H1 (cell line): ENCODE data around the gene SRM. TPM values are rescaled to one million over a fixed set of nuclear protein-coding genes. Genes with fewer than 3 reads are reported as not detected.

Experiments
- CTCF ChIA-PET: fragments of 300-600 bp; sonication (Branson Sonifier 250); formaldehyde crosslinking; loops from one replicate; lab custom pipeline; 2021; ENCODE audit not compliant: partially characterized antibody; lab: Charles Lee
- POLR2A ChIA-PET: fragments of 300-600 bp; sonication (Branson Sonifier 250); formaldehyde crosslinking; loops from one replicate; lab custom pipeline; 2021; ENCODE audit warnings: inconsistent platforms; ENCODE audit not compliant: partially characterized antibody; lab: Charles Lee
- DNase-seq, 2 experiments: peaks; one replicate each; pipeline versions ENCODE4 v3.0.0 to v3.0.0-alpha.2; 2010 to 2022; ENCODE audit warnings: low spot score in 2 of 2, low read depth in 1 of 2, mixed read lengths in 1 of 2
- FAIRE-seq: peaks from 2 replicates; lab custom pipeline; 2011; peaks lifted over from hg19 to GRCh38; lab: Jason Lieb, UNC
- H2AFZ ChIP-seq: 2 replicates; pipeline ENCODE4 v1.8.1; 2012; ENCODE audit warnings: low read length, inconsistent platforms
- H2AK5ac ChIP-seq: 2 replicates; pipeline ENCODE4 v1.6.1; 2013; ENCODE audit warnings: low read depth, low read length
- H2BK120ac ChIP-seq: replicated peaks from 2 replicates; pipeline ENCODE3; 2013; ENCODE audit warnings: low read depth, low read length, inconsistent platforms
- H2BK12ac ChIP-seq: 2 replicates; pipeline ENCODE4 v1.6.1; 2013; ENCODE audit warnings: low read depth, low read length
- H2BK15ac ChIP-seq: 2 replicates; pipeline ENCODE4 v1.6.1; 2013; ENCODE audit warnings: low read length
- H2BK20ac ChIP-seq: 2 replicates; pipeline ENCODE4 v1.6.1; 2013; ENCODE audit warnings: low read length
- H2BK5ac ChIP-seq: 2 replicates; pipeline ENCODE4 v1.6.1; 2013; ENCODE audit warnings: low read depth, low read length
- H3K14ac ChIP-seq: 2 replicates; pipeline ENCODE4 v1.6.1; 2013; ENCODE audit warnings: inconsistent platforms; ENCODE audit not compliant: insufficient read length
- H3K18ac ChIP-seq: 2 replicates; pipeline ENCODE4 v1.6.1; 2013; ENCODE audit warnings: low read length; ENCODE audit errors: extremely low read depth
- H3K23ac ChIP-seq: 2 replicates; pipeline ENCODE4 v1.6.1; 2013; ENCODE audit warnings: inconsistent platforms; ENCODE audit not compliant: insufficient read length
- H3K23me2 ChIP-seq: 2 replicates; pipeline ENCODE4 v1.6.1; 2013; ENCODE audit warnings: low read depth, low read length
- H3K27ac ChIP-seq: 2 replicates; pipeline ENCODE4 v1.6.1; 2011; ENCODE audit warnings: low read depth, low read length, inconsistent platforms
- H3K27me3 ChIP-seq, 4 experiments: replicated peaks in 1 of 4; 1 replicate in 1 of 4; 2 replicates in 3 of 4; pipeline versions ENCODE4 v1.6.1 to v1.8.1; 2011 to 2013; ENCODE audit warnings: low read length in 3 of 4, mild to moderate bottlenecking in 3 of 4, inconsistent platforms in 2 of 4, mixed read lengths in 2 of 4, moderate library complexity in 1 of 4; ENCODE audit not compliant: control insufficient read depth in 3 of 4, insufficient read depth in 3 of 4; ENCODE audit errors: extremely low read depth in 1 of 4
- H3K36me3 ChIP-seq, 4 experiments: 2 replicates each; pipeline versions ENCODE4 v1.6.1 to v1.8.1; 2011 to 2013; ENCODE audit warnings: mild to moderate bottlenecking in 4 of 4, low read length in 3 of 4, moderate library complexity in 2 of 4, control low read depth in 1 of 4, inconsistent platforms in 1 of 4; ENCODE audit not compliant: insufficient read depth in 4 of 4, control insufficient read depth in 2 of 4
- H3K4ac ChIP-seq: replicated peaks from 2 replicates; pipeline ENCODE3; 2013; ENCODE audit warnings: low read length, low read depth, mixed read lengths, inconsistent platforms; ENCODE audit not compliant: insufficient read length
- H3K4me1 ChIP-seq, 4 experiments: replicated peaks in 1 of 4; 1 replicate in 1 of 4; 2 replicates in 3 of 4; pipeline versions ENCODE4 v1.6.1 to v1.8.1; 2011 to 2013; ENCODE audit warnings: low read length in 3 of 4, inconsistent platforms in 2 of 4, mixed read lengths in 1 of 4; ENCODE audit not compliant: insufficient read depth in 4 of 4, control insufficient read depth in 3 of 4
- H3K4me2 ChIP-seq, 2 experiments: 2 replicates each; pipeline versions ENCODE4 v1.6.1 to v1.8.1; 2011 to 2013; ENCODE audit warnings: low read depth in 2 of 2, low read length in 2 of 2, control low read depth in 1 of 2, inconsistent platforms in 1 of 2, mild to moderate bottlenecking in 1 of 2; ENCODE audit not compliant: insufficient read depth in 1 of 2
- H3K4me3 ChIP-seq, 4 experiments: fragments of 200-600, 300-600 bp in 1 of 4; sonication (generic), shearing (Covaris generic), sonication (Bioruptor Twin) in 1 of 4; 2 replicates each; pipeline versions ENCODE4 v1.5.1 to v1.8.1; 2011 to 2016; ENCODE audit warnings: low read length in 4 of 4, low read depth in 3 of 4, control low read depth in 2 of 4, inconsistent platforms in 2 of 4, mild to moderate bottlenecking in 2 of 4, mixed read lengths in 1 of 4, moderate library complexity in 1 of 4; ENCODE audit not compliant: insufficient read depth in 2 of 4; ENCODE audit errors: extremely low read depth in 1 of 4
- H3K56ac ChIP-seq: replicated peaks from 2 replicates; pipeline ENCODE3; 2013; ENCODE audit warnings: low read depth, mild to moderate bottlenecking, mixed read lengths, low read length, inconsistent platforms; ENCODE audit not compliant: insufficient read length
- H3K79me1 ChIP-seq: 2 replicates; pipeline ENCODE4 v1.6.1; 2013; ENCODE audit warnings: low read depth, low read length, control low read depth
- H3K79me2 ChIP-seq, 2 experiments: 2 replicates each; pipeline versions ENCODE4 v1.6.1 to v1.8.1; 2012 to 2013; ENCODE audit warnings: low read length in 2 of 2, mild to moderate bottlenecking in 2 of 2, inconsistent platforms in 1 of 2; ENCODE audit not compliant: insufficient read depth in 2 of 2, control insufficient read depth in 1 of 2
- H3K9ac ChIP-seq, 4 experiments: replicated peaks in 1 of 4; 1 replicate in 1 of 4; 2 replicates in 3 of 4; pipeline versions ENCODE4 v1.6.1 to v1.8.1; 2011 to 2013; ENCODE audit warnings: low read depth in 3 of 4, low read length in 3 of 4, control low read depth in 2 of 4, mild to moderate bottlenecking in 2 of 4, moderate library complexity in 2 of 4, inconsistent platforms in 1 of 4; ENCODE audit errors: extremely low read depth in 1 of 4
- H3K9me3 ChIP-seq, 2 experiments: 2 replicates each; pipeline versions ENCODE4 v1.6.1 to v1.8.1; 2012 to 2013; ENCODE audit warnings: mild to moderate bottlenecking in 2 of 2, moderate library complexity in 2 of 2, control low read depth in 1 of 2, inconsistent platforms in 1 of 2, low read depth in 1 of 2, low read length in 1 of 2, mixed read lengths in 1 of 2; ENCODE audit not compliant: insufficient read depth in 2 of 2
- H4K20me1 ChIP-seq, 2 experiments: replicated peaks in 1 of 2; 2 replicates each; pipeline versions ENCODE3 to v1.8.1; 2011 to 2013; ENCODE audit warnings: inconsistent platforms in 2 of 2, low read length in 2 of 2, mild to moderate bottlenecking in 1 of 2; ENCODE audit not compliant: insufficient read depth in 2 of 2, control insufficient read depth in 1 of 2
- H4K5ac ChIP-seq: 2 replicates; pipeline ENCODE4 v1.6.1; 2013; ENCODE audit warnings: low read length, low read depth, mixed read lengths, inconsistent platforms; ENCODE audit not compliant: insufficient read length
- H4K8ac ChIP-seq: 2 replicates; pipeline ENCODE4 v1.8.0; 2013; ENCODE audit warnings: mild to moderate bottlenecking, moderate library complexity, low read length, inconsistent platforms; ENCODE audit not compliant: insufficient read depth; ENCODE audit errors: extremely low read depth
- H4K91ac ChIP-seq: replicated peaks from 2 replicates; pipeline ENCODE3; 2013; ENCODE audit warnings: low read length, mixed read lengths, inconsistent platforms; ENCODE audit not compliant: insufficient read length
- ATF3 ChIP-seq: IDR thresholded peaks from 2 replicates; pipeline ENCODE4 v1.6.1; 2011; ENCODE audit warnings: low read depth, mild to moderate bottlenecking, low read length; ENCODE audit not compliant: insufficient read depth
- CEBPB ChIP-seq: IDR thresholded peaks from 2 replicates; pipeline ENCODE4 v1.6.1; 2012; ENCODE audit warnings: low read depth, low read length
- KDM1A ChIP-seq: fragments of 200-600, 300-600 bp; sonication (generic); IDR thresholded peaks from 2 replicates; pipeline ENCODE4 v1.7.1; 2016; ENCODE audit warnings: mild to moderate bottlenecking, low read length, borderline replicate concordance
- KDM4A ChIP-seq: IDR thresholded peaks from one replicate; pipeline ENCODE4 v1.7.1; 2012; ENCODE audit warnings: low read depth, mild to moderate bottlenecking, moderate library complexity, low read length, inconsistent platforms; ENCODE audit not compliant: severe bottlenecking
- MAFK ChIP-seq: IDR thresholded peaks from 2 replicates; pipeline ENCODE4 v1.6.1; 2012; ENCODE audit warnings: low read depth, mild to moderate bottlenecking, improper control_type of control experiment, low read length
- WGBS, 2 experiments: shearing (Covaris generic) in 1 of 2; methylation state at CpG; one replicate each; pipeline versions ENCODE4 v1.1.6 to v1.1.7; 2013 to 2015; ENCODE audit warnings: low lambda C conversion rate in 2 of 2, mixed read lengths in 2 of 2, inconsistent platforms in 1 of 2, low coverage in 1 of 2, missing lambda C conversion rate in 1 of 2; ENCODE audit not compliant: insufficient replicate concordance in 2 of 2, insufficient coverage in 1 of 2, insufficient read length in 1 of 2; ENCODE audit errors: extremely low coverage in 1 of 2, missing lambda C conversion rate in 1 of 2; 5-methylcytosine and 5-hydroxymethylcytosine counted together
- polyA plus RNA-seq, 7 experiments: library from polyadenylated mRNA; depleted of rRNA in 3 of 7; stranded (reverse) in 5 of 7; unstranded in 2 of 7; fragments of >200 nt in 5 of 7; fragments of 200-250 nt in 2 of 7; gene quantifications; 1 replicate in 5 of 7; 2 replicates in 1 of 7; 4 replicates in 1 of 7; pipeline versions ENCODE4 v1.2.1 to v1.2.3, GENCODE V29; 2011 to 2013; ENCODE audit warnings: missing spikeins in 2 of 7, mixed read lengths in 2 of 7
- total RNA-seq: library from RNA; stranded (reverse); fragmentation: NEBNext Ultra II Directional; extraction: Animal tissue kit (Norgen Biotek cat#: 25700); gene quantifications from 2 replicates; pipeline ENCODE4 v1.2.1, GENCODE V29; 2021

SRM gene
- total and polyA plus RNA-seq, 2 of the 8 experiments (the other 6 are each of a cell fraction or from before 2014, with no cell fraction given), result 110 to 208 TPM

GRCh38 chr1:11013160-11013531 lies 46.7 kb downstream of the SRM start:
- H2BK15ac ChIP-seq, result no peak overlapping the region
- peaks cover 4% of the 10 kb centered on the region for H3K23me2 ChIP-seq
- no peak overlapping the region for H2AFZ ChIP-seq
- DNase-seq (no peak), FAIRE-seq (no peak)
- peak overlapping the region; percentile 100; the same call in 1 of the 2 replicates for H4K8ac ChIP-seq
- peak overlapping the region; percentile 37 for H3K56ac ChIP-seq
- H4K20me1 ChIP-seq, result peaks cover 14 to 16% of the 10 kb centered on the region in 2 experiments
- peak overlapping the region; percentile 52; the same call in 1 of the 2 replicates for H2BK5ac ChIP-seq
- 9% methylated on average over 8 of the region's 11 CpGs; no CpG with 5 or more reads in 1 of the 2 experiments for WGBS, 2 experiments
- no peak overlapping the region for H4K91ac ChIP-seq
- peak overlapping the region; percentile 93 to 98 (median 95) for H3K4me3 ChIP-seq
- no peak overlapping the region for H2BK120ac ChIP-seq
- peaks cover 0 to 10% (median 6%) of the 10 kb centered on the region in 4 experiments; a peak in 5 of 7 replicates for H3K4me1 ChIP-seq
- POLR2A ChIA-PET, result interaction anchor here (0.7 to 2.4 kb wide), 21 partner anchors 9 to 491 kb away, joined by 3 to 19 read pairs (median 5); partner anchors contain the start of genes EXOSC10 and SRM
- peaks cover 18 to 44% of the 10 kb centered on the region in 2 experiments for H3K79me2 ChIP-seq
- no peak overlapping the region for H4K5ac ChIP-seq
- H3K36me3 ChIP-seq, result peaks cover 21 to 47% (median 36%) of the 10 kb centered on the region in 4 experiments
- H3K9ac ChIP-seq, result peak overlapping the region; percentile 98 to 100 (median 100)
- no peak for TF ChIP-seq ATF3
- TF ChIP-seq CEBPB, result no peak
- TF ChIP-seq KDM4A, result peak; percentile 15
- TF ChIP-seq KDM1A, result no peak
- TF ChIP-seq MAFK, result no peak
- H3K23ac ChIP-seq, result no peak overlapping the region
- H3K4me2 ChIP-seq, result peak overlapping the region; percentile 92 to 97
- no peak overlapping the region for H3K18ac ChIP-seq
- CTCF ChIA-PET, result no interaction called here
- no peak overlapping the region for H2BK20ac ChIP-seq
- H2AK5ac ChIP-seq, result no peak overlapping the region
- H3K79me1 ChIP-seq, result no peaks in the 10 kb centered on the region
- peak overlapping the region; percentile 99; the same call in 1 of the 2 replicates for H3K27ac ChIP-seq
- no peak overlapping the region for H2BK12ac ChIP-seq
- no peak overlapping the region for H3K4ac ChIP-seq
- no peaks in the 10 kb centered on the region for H3K9me3 ChIP-seq
- no peaks in the 10 kb centered on the region for H3K27me3 ChIP-seq
- no peak overlapping the region for H3K14ac ChIP-seq
